Stimulated activated naive CD8-positive, alpha-beta T cell treated with anti-CD3 and anti-CD28 coated beads, Interleukin-15, Interleukin-2, amounts not matched to agents 100 U/mL and 50 U/mL, for 24 hours (primary cell): ENCODE measurements around the gene LAMC1.

Experiments
- ATAC-seq: fragments of 150-1000 bp; cut with Tn5 transposase; one replicate; pipeline ENCODE4 v1.10.0; 2021
- DNase-seq: peaks from one replicate; pipeline ENCODE4 v3.0.0; 2021

The LAMC1 gene

DNA sequence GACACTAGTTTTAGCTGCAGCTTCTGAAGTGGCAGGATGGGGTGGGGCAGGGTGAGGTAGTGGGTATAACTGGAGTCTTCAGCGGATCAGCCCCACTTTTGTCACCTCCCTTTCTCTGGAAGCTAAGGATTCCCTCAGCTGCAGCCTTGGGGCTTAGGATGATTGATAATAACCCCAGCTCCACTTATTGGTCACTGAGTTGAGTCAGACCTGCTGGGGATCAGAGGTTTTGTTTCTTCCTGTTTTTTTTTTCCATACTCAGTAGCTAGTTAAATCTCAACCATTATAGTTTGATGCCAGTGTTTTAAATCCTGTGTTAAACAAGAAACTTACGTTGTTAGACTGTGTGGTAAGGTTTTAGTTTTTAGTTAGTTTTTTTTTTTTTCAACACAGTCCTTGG lies 57.2 kb downstream of the LAMC1 start:
- ATAC-seq, result no peak
- DNase-seq, result no peak

DNA sequence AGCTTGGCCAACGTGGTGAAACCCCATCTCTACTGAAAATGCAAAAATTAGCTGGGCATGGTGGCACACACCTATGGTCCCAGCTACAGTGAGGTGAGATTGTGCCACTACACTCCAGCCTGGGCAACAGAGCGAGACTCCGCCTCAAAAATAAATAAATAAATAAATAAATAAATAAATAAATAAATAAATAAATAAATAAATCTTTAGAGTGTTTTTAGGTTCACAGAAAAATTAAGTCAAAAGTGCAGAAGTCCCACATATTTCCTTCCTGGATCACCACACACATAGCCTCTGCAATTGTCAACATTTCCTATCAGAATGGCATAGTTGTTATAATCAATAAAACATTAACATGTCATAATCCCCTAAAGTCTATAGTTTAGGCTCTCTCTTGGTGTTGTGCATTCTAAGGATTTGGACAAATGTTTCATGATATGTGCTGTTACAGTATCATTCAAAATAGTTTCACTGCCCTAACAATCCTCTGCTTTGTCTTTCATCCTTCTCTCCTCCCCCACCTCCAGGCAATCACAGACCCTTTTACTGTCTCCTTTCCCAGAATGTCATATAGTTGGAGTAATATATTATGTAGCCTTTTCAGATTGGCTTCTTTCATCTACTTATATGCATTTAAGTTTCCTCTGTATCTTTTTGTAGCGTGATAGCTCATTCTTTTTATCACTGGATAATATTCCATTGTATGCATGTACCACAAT lies 58.3 kb downstream of the LAMC1 start:
- ATAC-seq (no peak), DNase-seq (no peak)

GRCh38 chr1:183082650-183083049 lies 59.4 kb downstream of the LAMC1 start:
- ATAC-seq (no peak), DNase-seq (no peak)

DNA sequence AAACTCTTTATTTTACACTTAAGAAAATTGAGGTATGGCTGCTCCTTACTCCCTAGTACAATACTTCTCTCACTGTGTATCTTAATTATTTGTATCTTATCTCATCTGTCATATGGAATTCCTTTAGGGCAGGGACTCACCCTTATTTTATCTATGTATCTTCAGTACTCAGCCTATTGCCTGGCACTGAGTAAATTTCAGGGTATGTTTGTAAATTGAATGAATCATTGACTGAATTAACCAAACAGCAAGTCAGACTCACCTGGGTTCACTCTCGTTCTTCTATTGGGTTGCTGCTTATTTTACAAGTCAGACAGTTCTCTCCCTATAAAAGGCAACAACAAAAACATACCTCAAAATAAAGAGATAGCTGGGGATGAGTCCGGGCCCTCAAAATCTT lies 63.8 kb downstream of the LAMC1 start:
- ATAC-seq, result no peak
- no peak for DNase-seq

GRCh38 chr1:183089025-183089639 lies 65.9 kb downstream of the LAMC1 start:
- no peak for DNase-seq
- ATAC-seq, result no peak

- ATAC-seq, result no peak
Measured at GRCh38 chr1:183090391-183091006, 67.3 kb downstream of the LAMC1 start.

DNA sequence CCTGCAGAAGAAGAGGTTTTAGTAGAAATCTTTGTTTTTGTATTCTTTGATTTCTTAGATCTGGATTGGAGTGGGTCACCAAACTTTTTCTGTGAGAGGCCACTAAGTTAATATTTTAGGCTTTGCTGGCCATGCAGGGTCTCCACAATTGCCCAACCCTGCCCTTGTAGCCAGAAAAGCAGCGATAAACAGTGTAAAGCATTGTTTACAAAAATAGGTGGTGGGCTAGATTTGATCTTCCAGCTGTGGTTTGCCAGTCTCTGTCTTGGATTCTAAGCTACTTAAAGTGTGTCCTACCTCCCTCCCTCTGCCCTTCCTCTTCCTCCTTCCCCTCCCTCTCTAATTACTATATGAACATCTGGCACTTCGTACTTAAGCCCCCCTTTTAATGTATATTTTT lies 68.0 kb downstream of the LAMC1 start:
- ATAC-seq (no peak), DNase-seq (no peak)

More at GRCh38 chr1:183090391-183091006, 67.3 kb downstream of the LAMC1 start:
- DNase-seq, result no peak

GRCh38 chr1:183092350-183092749 lies 69.1 kb downstream of the LAMC1 start:
- DNase-seq (no peak), ATAC-seq (no peak)

DNA sequence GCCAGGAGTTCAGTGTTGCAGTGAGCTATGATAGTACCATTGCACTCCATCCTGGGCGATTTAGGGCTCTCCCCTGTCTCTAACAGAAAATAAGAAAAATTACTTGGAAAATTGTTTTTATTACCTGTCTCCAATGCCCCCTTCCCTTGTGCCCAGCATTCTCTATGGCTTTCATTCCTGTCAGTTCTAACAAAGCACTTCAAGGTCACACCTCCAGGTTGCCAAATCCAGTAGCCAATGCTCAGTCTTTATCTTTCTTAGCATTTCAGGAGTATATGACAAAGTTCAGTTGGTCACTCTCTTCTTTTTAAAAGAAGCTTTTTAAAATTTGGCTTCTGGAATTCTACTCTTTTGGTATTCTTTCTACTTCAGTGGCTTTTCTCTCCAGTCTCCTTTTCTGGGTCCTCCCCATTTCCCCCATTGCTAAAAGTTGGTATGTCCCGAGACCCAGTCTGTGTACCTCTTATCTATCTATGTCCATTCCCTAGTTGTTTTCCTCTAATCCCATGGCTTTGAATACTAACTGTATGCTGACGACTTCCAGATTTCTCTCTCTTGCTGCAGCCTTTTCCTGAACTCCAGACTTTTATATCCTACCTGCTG lies 69.9 kb downstream of the LAMC1 start:
- DNase-seq (no peak), ATAC-seq (no peak)

GRCh38 chr1:183093786-183094298 lies 70.6 kb downstream of the LAMC1 start:
- DNase-seq (no peak), ATAC-seq (no peak)

GRCh38 chr1:183094351-183094750 lies 71.1 kb downstream of the LAMC1 start:
- ATAC-seq (no peak), DNase-seq (no peak)

DNA sequence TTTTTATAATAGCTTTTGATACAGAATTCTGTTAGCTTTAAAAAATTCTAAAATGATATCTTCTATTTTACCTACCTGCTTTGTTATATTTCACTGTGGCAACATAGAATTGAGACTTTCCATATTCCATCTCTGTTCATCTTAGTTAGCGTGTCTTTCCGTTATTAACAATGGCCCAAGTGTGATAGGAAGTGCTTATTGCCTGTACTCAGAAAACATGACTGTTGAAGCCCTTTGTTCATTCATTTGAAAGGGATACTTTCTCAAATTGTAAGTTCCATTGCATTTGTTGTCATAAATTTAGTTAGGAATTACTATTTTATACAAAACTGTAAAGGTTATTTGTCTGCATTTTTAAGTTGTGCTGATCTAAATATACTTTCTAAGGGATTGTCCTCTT lies 73.1 kb downstream of the LAMC1 start:
- ATAC-seq (no peak), DNase-seq (no peak)

- no peak for DNase-seq
- ATAC-seq, result no peak
Measured at GRCh38 chr1:183096894-183097293, 73.7 kb downstream of the LAMC1 start.

DNA sequence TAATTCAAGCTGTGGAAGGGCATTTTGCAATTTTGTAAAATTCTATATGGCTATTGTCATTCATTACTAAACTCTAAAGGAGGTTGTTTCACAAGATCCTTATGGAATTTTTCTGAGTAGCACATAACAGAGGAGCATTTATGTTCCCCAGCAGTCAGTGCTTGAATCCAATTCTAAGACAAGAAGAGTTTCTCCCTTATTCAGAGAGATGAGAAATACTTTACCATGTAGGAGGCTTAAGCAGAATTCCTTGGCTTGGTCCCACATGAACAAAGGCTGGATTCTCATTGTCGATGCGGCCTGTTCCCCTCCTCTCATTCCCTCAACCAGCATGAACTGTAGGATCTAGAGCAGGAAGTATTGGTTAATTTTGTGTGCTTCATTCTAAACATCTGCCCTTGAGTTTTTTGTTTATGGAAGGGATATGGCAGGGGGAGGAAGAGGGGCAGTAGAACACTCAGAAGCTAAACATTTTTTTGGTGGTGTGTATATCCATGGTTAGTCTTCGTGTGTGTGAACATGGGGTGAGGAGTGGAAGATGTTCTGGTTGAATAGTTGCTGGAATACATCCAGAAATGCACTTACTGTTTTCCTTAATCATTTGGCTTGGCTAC lies 74.3 kb downstream of the LAMC1 start:
- no peak for DNase-seq
- ATAC-seq, result no peak

DNA sequence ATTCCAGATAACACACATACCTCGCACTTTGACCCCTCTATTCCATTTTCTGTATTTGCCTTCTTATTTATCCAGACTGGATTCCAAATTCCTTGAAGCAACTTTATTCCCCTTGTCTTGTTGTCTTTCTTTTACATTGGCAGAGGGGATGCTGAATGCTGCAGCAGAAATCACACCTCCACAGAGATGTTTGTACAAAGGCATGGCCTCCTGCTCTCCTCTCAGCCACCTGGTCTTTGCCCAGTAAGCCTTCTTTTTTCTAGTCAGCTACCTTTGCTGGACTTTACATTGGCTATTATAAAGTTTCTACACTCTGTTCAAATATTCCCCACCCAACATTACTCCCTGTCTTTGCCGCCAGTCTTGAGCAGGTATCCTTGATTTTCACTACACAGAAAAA lies 75.1 kb downstream of the LAMC1 start:
- no peak for DNase-seq
- no peak for ATAC-seq

DNA sequence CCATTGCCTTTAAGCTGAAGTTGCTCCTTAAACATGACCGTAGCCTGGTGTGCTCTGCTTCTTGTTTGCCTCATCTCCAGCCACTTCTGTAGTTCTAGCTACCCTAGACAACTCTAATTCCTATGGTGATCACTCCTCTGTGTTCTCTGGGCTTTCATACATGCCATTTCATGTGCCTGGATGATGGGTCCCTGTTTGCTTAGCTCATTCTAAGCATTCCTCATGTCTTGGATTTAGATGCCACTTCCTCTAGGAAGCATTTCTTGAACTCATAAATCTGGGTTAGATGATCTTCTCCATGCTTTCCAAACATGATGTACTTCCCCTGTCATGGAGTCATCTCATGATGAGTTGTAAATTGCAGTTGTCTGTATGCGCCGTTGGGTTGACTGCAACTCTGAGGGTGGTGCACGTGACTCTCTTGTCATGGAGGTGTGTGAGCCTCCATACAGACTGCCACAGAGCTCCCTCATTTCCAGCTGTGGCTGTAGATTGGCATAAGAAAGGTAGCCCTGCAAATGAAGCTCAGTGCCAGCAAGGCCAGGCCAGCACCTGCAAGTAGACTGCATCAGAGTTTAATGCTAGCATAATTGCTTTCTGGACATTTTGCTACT lies 77.2 kb downstream of the LAMC1 start:
- DNase-seq (no peak), ATAC-seq (no peak)

DNA sequence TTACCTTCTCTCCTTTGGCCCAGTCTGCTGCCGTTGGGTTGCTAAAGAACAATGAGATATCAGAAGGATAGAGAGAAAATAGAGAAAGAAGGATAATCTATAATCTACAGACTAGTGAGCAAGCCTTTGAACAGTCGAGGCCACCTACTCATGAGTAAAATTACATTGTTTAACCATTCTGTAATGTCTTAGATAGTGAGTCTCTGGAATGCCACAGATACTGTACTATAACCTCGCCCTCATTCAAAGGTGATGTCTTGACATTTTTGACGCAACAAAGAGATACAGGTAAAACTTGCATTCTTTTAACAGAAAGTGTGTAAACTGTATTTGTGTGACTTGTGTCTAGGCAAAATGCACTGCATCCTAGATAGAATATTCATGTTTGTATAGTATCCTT lies 77.9 kb downstream of the LAMC1 start:
- DNase-seq (no peak), ATAC-seq (no peak)

- no peak for ATAC-seq
Measured at GRCh38 chr1:183101841-183102276, 78.6 kb downstream of the LAMC1 start.

DNA sequence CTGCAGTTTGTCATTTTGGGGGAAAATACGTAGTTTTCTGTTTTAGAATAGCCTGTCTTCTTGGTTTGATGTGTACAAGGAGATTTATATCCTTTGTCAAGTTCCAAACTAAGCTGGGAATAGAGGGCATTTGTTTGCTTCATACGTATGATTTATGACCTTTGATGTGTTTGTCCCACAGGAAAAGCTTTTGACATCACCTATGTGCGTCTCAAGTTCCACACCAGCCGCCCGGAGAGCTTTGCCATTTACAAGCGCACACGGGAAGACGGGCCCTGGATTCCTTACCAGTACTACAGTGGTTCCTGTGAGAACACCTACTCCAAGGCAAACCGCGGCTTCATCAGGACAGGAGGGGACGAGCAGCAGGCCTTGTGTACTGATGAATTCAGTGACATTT lies 79.9 kb downstream of the LAMC1 start:
- ATAC-seq (no peak), DNase-seq (no peak)

More at GRCh38 chr1:183101841-183102276, 78.6 kb downstream of the LAMC1 start:
- no peak for DNase-seq

- DNase-seq (no peak), ATAC-seq (no peak)
Measured at GRCh38 chr1:183103577-183103976, 80.4 kb downstream of the LAMC1 start.

GRCh38 chr1:183105449-183105848 lies 82.2 kb downstream of the LAMC1 start:
- no peak for DNase-seq
- no peak for ATAC-seq

- DNase-seq (no peak), ATAC-seq (no peak)
Measured at GRCh38 chr1:183106166-183106565, 82.9 kb downstream of the LAMC1 start.
